ENCODE data around the gene KATNBL1.

GRCh38 chr15:34223904-34224596, 14.2 kb upstream of the KATNBL1 start:
- no peak for TF ChIP-seq CTCF (IDR thresholded peaks at IDR 0.05; ENCODE audit: poor library complexity)
- TF ChIP-seq EZH2 (IDR thresholded peaks at IDR 0.05; ENCODE audit: borderline replicate concordance) = no peak
- no peak for TF ChIP-seq EZH2phosphoT487 (IDR thresholded peaks at IDR 0.05; ENCODE audit: low read depth, severe bottlenecking, unreplicated experiment)
